ENCODE results near the gene CLTRN. TPM values are rescaled to one million over a fixed set of nuclear protein-coding genes. Genes with fewer than 3 reads are reported as not detected.

CLTRN gene
- total and polyA plus RNA-seq, 2 donors (not counting 1 experiment from before 2014, with no cell fraction given): 0.42 to 0.46 TPM

DNA sequence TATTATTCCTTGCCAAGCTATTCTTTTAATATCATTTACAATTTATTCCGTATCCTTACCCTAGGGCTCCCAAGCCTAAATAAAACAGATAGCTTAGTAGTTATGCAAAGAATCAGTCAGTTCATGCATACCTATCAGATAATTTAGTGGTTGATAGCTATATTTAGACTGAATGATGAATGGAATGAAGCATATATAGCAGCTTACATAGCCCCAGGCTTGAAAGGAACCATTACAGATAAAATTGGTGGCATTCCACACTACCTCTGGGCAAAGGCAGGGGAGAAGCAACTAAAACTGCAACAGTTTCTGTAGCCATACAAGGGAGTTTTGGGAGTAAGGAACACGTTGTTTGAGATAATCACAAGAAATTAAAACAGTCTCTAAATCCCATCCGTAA is 66.6 kb downstream of the CLTRN start:
- Histone ChIP-seq H3K4me2 (replicated peaks; ENCODE audit: low read depth, low read length, poor library complexity, severe bottlenecking) (no peak overlapping the region), H3K27ac (ENCODE audit: low read length in 2 of 2) (no peak overlapping the region)

DNA sequence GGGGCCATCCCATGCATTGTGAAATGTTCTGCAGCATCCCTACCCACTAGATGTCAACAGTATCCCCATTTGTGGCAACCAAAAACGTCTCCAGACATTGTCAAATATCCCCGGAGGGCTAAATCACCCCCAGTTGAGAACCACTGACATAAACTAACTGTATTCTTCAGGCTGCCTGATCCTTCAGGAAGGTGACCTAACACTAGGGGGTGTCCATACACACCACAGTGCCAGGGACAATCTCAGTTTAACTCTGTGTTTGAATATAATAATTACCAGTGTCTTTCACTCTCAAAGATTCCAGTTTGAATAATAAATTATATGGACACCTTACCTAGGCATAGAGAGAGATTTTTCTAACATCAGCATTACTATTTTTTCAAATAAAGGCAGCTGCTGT is 70.2 kb downstream of the CLTRN start:
- no peak overlapping the region for H3K27ac Mint-ChIP-seq
- POLR2A ChIA-PET: no interaction called here
- TF ChIP-seq, protein P1, sequence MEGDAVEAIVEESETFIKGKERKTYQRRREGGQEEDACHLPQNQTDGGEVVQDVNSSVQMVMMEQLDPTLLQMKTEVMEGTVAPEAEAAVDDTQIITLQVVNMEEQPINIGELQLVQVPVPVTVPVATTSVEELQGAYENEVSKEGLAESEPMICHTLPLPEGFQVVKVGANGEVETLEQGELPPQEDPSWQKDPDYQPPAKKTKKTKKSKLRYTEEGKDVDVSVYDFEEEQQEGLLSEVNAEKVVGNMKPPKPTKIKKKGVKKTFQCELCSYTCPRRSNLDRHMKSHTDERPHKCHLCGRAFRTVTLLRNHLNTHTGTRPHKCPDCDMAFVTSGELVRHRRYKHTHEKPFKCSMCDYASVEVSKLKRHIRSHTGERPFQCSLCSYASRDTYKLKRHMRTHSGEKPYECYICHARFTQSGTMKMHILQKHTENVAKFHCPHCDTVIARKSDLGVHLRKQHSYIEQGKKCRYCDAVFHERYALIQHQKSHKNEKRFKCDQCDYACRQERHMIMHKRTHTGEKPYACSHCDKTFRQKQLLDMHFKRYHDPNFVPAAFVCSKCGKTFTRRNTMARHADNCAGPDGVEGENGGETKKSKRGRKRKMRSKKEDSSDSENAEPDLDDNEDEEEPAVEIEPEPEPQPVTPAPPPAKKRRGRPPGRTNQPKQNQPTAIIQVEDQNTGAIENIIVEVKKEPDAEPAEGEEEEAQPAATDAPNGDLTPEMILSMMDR (IDR thresholded peaks at IDR 0.05): no peak
- TF ChIP-seq EZH2 (IDR thresholded peaks at IDR 0.05; ENCODE audit: borderline replicate concordance, insufficient read depth, low read depth, low read length, poor library complexity, severe bottlenecking): no peak

More for the DNA sequence above, 66.6 kb downstream of the CLTRN start:
- Histone ChIP-seq H3K36me3 (replicated peaks in 1 of 2; ENCODE audit: control extremely low read depth in 1 of 2, control insufficient read depth in 1 of 2, extremely low read depth in 1 of 2, insufficient read depth in 2 of 2, low read length in 1 of 2) (no peaks in the 10 kb centered on the region), H3K79me2 (ENCODE audit: control insufficient read depth, insufficient read depth, low read length) (no peaks in the 10 kb centered on the region), H3K9ac (ENCODE audit: low read length) (no peak overlapping the region), H4K20me1 (ENCODE audit: control insufficient read depth, insufficient read depth, low read length, poor library complexity, severe bottlenecking) (no peaks in the 10 kb centered on the region), H3K9me3 (ENCODE audit: control extremely low read depth in 1 of 3, control insufficient read depth in 2 of 3, insufficient read depth in 1 of 3, low read length in 2 of 3) (no peaks in the 10 kb centered on the region), H3K4me1 (ENCODE audit: control insufficient read depth in 2 of 2, insufficient read depth in 2 of 2, low read length in 2 of 2) (no peaks in the 10 kb centered on the region), H3K4me3 (ENCODE audit: control extremely low read depth in 1 of 5, extremely low read depth in 1 of 5, insufficient read depth in 1 of 5, low read depth in 2 of 5, low read length in 4 of 5) (no peak overlapping the region), H2AFZ (ENCODE audit: insufficient read depth, low read depth, low read length, poor library complexity, severe bottlenecking) (no peak overlapping the region), H3K27me3 (replicated peaks in 1 of 4; ENCODE audit: control extremely low read depth in 1 of 4, control insufficient read depth in 3 of 4, insufficient read depth in 4 of 4, low read length in 3 of 4) (peaks cover 0 to 5% (median 0%) of the 10 kb centered on the region in 4 experiments)
- H3K27me3 Mint-ChIP-seq: peaks cover 5% of the 10 kb centered on the region
- DNase-seq (no peak), ATAC-seq (ENCODE audit: low read depth) (no peak)
- TF ChIP-seq, protein P1 (IDR thresholded peaks at IDR 0.05): no peak
- no peak for TF ChIP-seq EZH2 (IDR thresholded peaks at IDR 0.05; ENCODE audit: borderline replicate concordance, insufficient read depth, low read depth, low read length, poor library complexity, severe bottlenecking)
- no peak overlapping the region for H3K27ac Mint-ChIP-seq
- POLR2A ChIA-PET: no interaction called here
- H3K4me3 Mint-ChIP-seq: no peak overlapping the region
- intact Hi-C loops (cut with micrococcal nuclease): no loop called here
- CTCF ChIA-PET: no interaction called here
- H3K4me1 Mint-ChIP-seq: no peaks in the 10 kb centered on the region
- no peaks in the 10 kb centered on the region for H3K9me3 Mint-ChIP-seq (ENCODE audit: insufficient read depth)
- WGBS (ENCODE audit: insufficient coverage): no CpG with 5 or more reads among the region's 3 CpGs

More for the DNA sequence above, 70.2 kb downstream of the CLTRN start:
- no peak overlapping the region for H3K4me3 ChIP-seq (ENCODE audit: control extremely low read depth in 1 of 5, extremely low read depth in 1 of 5, insufficient read depth in 1 of 5, low read depth in 2 of 5, low read length in 4 of 5)
- no peaks in the 10 kb centered on the region for H3K9me3 ChIP-seq (ENCODE audit: control extremely low read depth in 1 of 3, control insufficient read depth in 2 of 3, insufficient read depth in 1 of 3, low read length in 2 of 3)
- ATAC-seq (ENCODE audit: low read depth) (no peak), DNase-seq (no peak)
- no peaks in the 10 kb centered on the region for H3K4me1 Mint-ChIP-seq
- intact Hi-C loops (cut with micrococcal nuclease): no loop called here
- H3K27me3 ChIP-seq (replicated peaks in 1 of 4; ENCODE audit: control extremely low read depth in 1 of 4, control insufficient read depth in 3 of 4, insufficient read depth in 4 of 4, low read length in 3 of 4): peaks cover 0 to 8% (median 0%) of the 10 kb centered on the region in 4 experiments
- no CpG with 5 or more reads among the region's 2 CpGs for WGBS (ENCODE audit: insufficient coverage)
- no peak overlapping the region for H3K27ac ChIP-seq (ENCODE audit: low read length in 2 of 2)
- H3K4me1 ChIP-seq (ENCODE audit: control insufficient read depth in 2 of 2, insufficient read depth in 2 of 2, low read length in 2 of 2): no peaks in the 10 kb centered on the region
- no peak overlapping the region for H2AFZ ChIP-seq (ENCODE audit: insufficient read depth, low read depth, low read length, poor library complexity, severe bottlenecking)
- H3K27me3 Mint-ChIP-seq: peaks cover 13% of the 10 kb centered on the region
- CTCF ChIA-PET: no interaction called here
- no peak overlapping the region for H3K9ac ChIP-seq (ENCODE audit: low read length)
- H3K79me2 ChIP-seq (ENCODE audit: control insufficient read depth, insufficient read depth, low read length): no peaks in the 10 kb centered on the region
- H4K20me1 ChIP-seq (ENCODE audit: control insufficient read depth, insufficient read depth, low read length, poor library complexity, severe bottlenecking): no peaks in the 10 kb centered on the region
- no peaks in the 10 kb centered on the region for H3K9me3 Mint-ChIP-seq (ENCODE audit: insufficient read depth)
- H3K36me3 ChIP-seq (replicated peaks in 1 of 2; ENCODE audit: control extremely low read depth in 1 of 2, control insufficient read depth in 1 of 2, extremely low read depth in 1 of 2, insufficient read depth in 2 of 2, low read length in 1 of 2): no peaks in the 10 kb centered on the region
- no peak overlapping the region for H3K4me2 ChIP-seq (replicated peaks; ENCODE audit: low read depth, low read length, poor library complexity, severe bottlenecking)
- no peak overlapping the region for H3K4me3 Mint-ChIP-seq
